K562 (cell line): ENCODE data around the gene SIDT1. TPM values are rescaled to one million over a fixed set of nuclear protein-coding genes. Genes with fewer than 3 reads are reported as not detected.

ENCODE experiments used
- ATAC-seq: fragments of 200-7000 bp; cut with Tn5 transposase; 3 replicates; pipeline ENCODE4 v1.9.1; 2020; ENCODE audit warnings: moderate library complexity
- BruUV-seq: library from RNA; stranded (reverse); fragments of 400-500 nt; replicated peaks from 2 replicates; lab custom pipeline; 2021; lab: Mats Ljungman, UMichigan
- CTCF ChIA-PET: fragments of 300-600 bp; formaldehyde crosslinking; extraction: SDS; loops from one replicate; lab custom pipeline; 2021; ENCODE audit warnings: low intra/inter-chr PET ratio; lab: Yijun Ruan, JAX
- POLR2A ChIA-PET: fragments of 300-600, 350-650 bp; sonication (Branson Sonifier 250); formaldehyde crosslinking; extraction: SDS; loops from one replicate; lab custom pipeline; 2021; ENCODE audit warnings: antibody characterized with exemption, inconsistent platforms; lab: Yijun Ruan, JAX
- DNase-seq, 4 experiments: peaks; one replicate each; pipeline versions ENCODE4 v3.0.0 to v3.0.0-alpha.2; 2011 to 2018; ENCODE audit warnings: low spot score in 3 of 4, mixed read lengths in 3 of 4; ENCODE audit errors: extremely low read depth in 1 of 4
- FAIRE-seq: peaks from 2 replicates; lab custom pipeline; 2011; peaks lifted over from hg19 to GRCh38; lab: Jason Lieb, UNC
- H2AFZ ChIP-seq: 2 replicates; pipeline ENCODE4 v1.6.0; 2011; ENCODE audit warnings: low read depth, low read length, control low read depth, inconsistent platforms
- H3K27ac ChIP-seq: fragments of 200-600 bp; 3 replicates; pipeline ENCODE4 v1.8.0; 2011; ENCODE audit warnings: low read depth, mild to moderate bottlenecking, control low read depth, inconsistent platforms, low read length, moderate library complexity, mixed read lengths; ENCODE audit errors: extremely low read depth
- H3K27me3 ChIP-seq, 2 experiments: fragments of 300-600 bp in 1 of 2; 2 replicates in 1 of 2; 3 replicates in 1 of 2; pipeline versions ENCODE4 v1.6.0 to v1.8.0; 2011; ENCODE audit warnings: inconsistent platforms in 2 of 2, low read length in 2 of 2, mild to moderate bottlenecking in 1 of 2, mixed read lengths in 1 of 2, moderate library complexity in 1 of 2; ENCODE audit not compliant: control insufficient read depth in 2 of 2, insufficient read depth in 2 of 2
- H3K36me3 ChIP-seq: fragments of 300-600 bp; 3 replicates; pipeline ENCODE4 v1.8.0; 2011; ENCODE audit warnings: mild to moderate bottlenecking, low read length, inconsistent platforms; ENCODE audit not compliant: control insufficient read depth, insufficient read depth
- H3K4me1 ChIP-seq, 2 experiments: fragments of 200-600 bp in 1 of 2; replicated peaks in 1 of 2; 2 replicates in 1 of 2; 3 replicates in 1 of 2; pipeline versions ENCODE4 v1.5.1 to v1.8.0; 2011; ENCODE audit warnings: inconsistent platforms in 2 of 2, low read length in 2 of 2, mild to moderate bottlenecking in 1 of 2, mixed read lengths in 1 of 2, moderate library complexity in 1 of 2; ENCODE audit not compliant: control insufficient read depth in 2 of 2, insufficient read depth in 2 of 2
- H3K4me2 ChIP-seq: 2 replicates; pipeline ENCODE4 v1.6.1; 2011; ENCODE audit warnings: low read length, control low read depth, inconsistent platforms, mixed read lengths; ENCODE audit not compliant: insufficient read depth
- H3K4me3 ChIP-seq: fragments of 200-600 bp; sonication (generic), shearing (Covaris generic); 2 replicates; pipeline ENCODE4 v1.5.1; 2016; ENCODE audit warnings: control low read depth, inconsistent platforms
- H3K79me2 ChIP-seq: fragments of 200-600 bp; 3 replicates; pipeline ENCODE4 v1.8.0; 2011; ENCODE audit warnings: low read length, inconsistent platforms; ENCODE audit not compliant: control insufficient read depth, insufficient read depth
- H3K9ac ChIP-seq, 2 experiments: 2 replicates each; pipeline versions ENCODE4 v1.6.0 to v1.6.1; 2011; ENCODE audit warnings: low read depth in 2 of 2, low read length in 2 of 2, control low read depth in 1 of 2, inconsistent platforms in 1 of 2, mild to moderate bottlenecking in 1 of 2, mixed read lengths in 1 of 2; ENCODE audit not compliant: insufficient read depth in 1 of 2
- H3K9me1 ChIP-seq: one replicate; pipeline ENCODE4 v1.6.0; 2011; ENCODE audit warnings: inconsistent platforms, mild to moderate bottlenecking, low read length, moderate library complexity; ENCODE audit not compliant: control insufficient read depth, insufficient read depth
- H3K9me3 ChIP-seq: replicated peaks from 2 replicates; pipeline ENCODE4 v1.5.1; 2011; ENCODE audit warnings: low read depth, low read length, inconsistent platforms; ENCODE audit not compliant: control insufficient read depth, insufficient read depth
- H4K20me1 ChIP-seq: replicated peaks from 2 replicates; pipeline ENCODE4 v1.6.1; 2011; ENCODE audit warnings: low read length, inconsistent platforms, mixed read lengths; ENCODE audit not compliant: control insufficient read depth, insufficient read depth
- ARID3A ChIP-seq: IDR thresholded peaks from 2 replicates; pipeline ENCODE4 v1.6.1; 2012; ENCODE audit warnings: low read depth, low read length, improper control_type of control experiment, borderline replicate concordance
- CHD4 ChIP-seq: fragments of 200-600 bp; sonication (generic); IDR thresholded peaks from 3 replicates; pipeline ENCODE4 v1.6.1; 2012; ENCODE audit warnings: low read depth, mild to moderate bottlenecking, mixed read lengths, low read length, inconsistent platforms; ENCODE audit not compliant: insufficient read depth, insufficient replicate concordance, poor library complexity, severe bottlenecking
- ELF1 ChIP-seq: fragments of 200-800 bp; sonication (Bioruptor generic); IDR thresholded peaks from 2 replicates; pipeline ENCODE4 v1.6.1; 2016; ENCODE audit warnings: missing genetic modification characterization, missing compliant biosample characterization
- ILF3 ChIP-seq: fragments of 450-650 bp; IDR thresholded peaks from 2 replicates; pipeline ENCODE4 v1.6.1; 2018; ENCODE audit warnings: antibody characterized with exemption, mild to moderate bottlenecking, moderate library complexity, borderline replicate concordance
- IRF9 ChIP-seq: fragments of 450-650 bp; IDR thresholded peaks from 2 replicates; pipeline ENCODE4 v1.6.1; 2016; ENCODE audit warnings: missing biosample characterization, missing genetic modification characterization
- MTF1 ChIP-seq: fragments of 250-450 bp; sonication (Bioruptor Pico); IDR thresholded peaks from 2 replicates; pipeline ENCODE4 v1.9.0; 2021; ENCODE audit warnings: moderate library complexity, mild to moderate bottlenecking, inconsistent platforms, borderline replicate concordance
- RAD51 ChIP-seq: fragments of 450-650 bp; IDR thresholded peaks from 2 replicates; pipeline ENCODE4 v1.7.1; 2016; ENCODE audit warnings: low read depth, mild to moderate bottlenecking, borderline replicate concordance
- SPI1 ChIP-seq: IDR thresholded peaks from 2 replicates; pipeline ENCODE4 v1.6.1; 2011; ENCODE audit warnings: low read depth, low read length, control low read depth, borderline replicate concordance
- VEZF1 ChIP-seq: fragments of 200-800 bp; sonication (Bioruptor generic); IDR thresholded peaks from 2 replicates; pipeline ENCODE4 v1.6.1; 2017; ENCODE audit warnings: missing genetic modification characterization, missing compliant biosample characterization
- ZFP36 ChIP-seq: fragments of 150-350 bp; IDR thresholded peaks from 2 replicates; pipeline ENCODE4 v1.6.1; 2018; ENCODE audit warnings: low read length, low read depth; ENCODE audit not compliant: partially characterized antibody
- ZNF717 ChIP-seq: fragments of 250-450 bp; sonication (Bioruptor Pico); IDR thresholded peaks from 2 replicates; pipeline ENCODE4 v1.5.0; 2021
- ZSCAN32 ChIP-seq: fragments of 450-650 bp; formaldehyde crosslinking; IDR thresholded peaks from 2 replicates; pipeline ENCODE4 v1.4.0; 2020; ENCODE audit warnings: mild to moderate bottlenecking, moderate library complexity
- WGBS: fragments of 100-300 bp; shearing (Covaris generic); methylation state at CpG from one replicate; pipeline ENCODE4 v1.1.6; 2016; ENCODE audit warnings: low coverage, mixed read lengths; ENCODE audit not compliant: insufficient coverage; ENCODE audit errors: missing lambda C conversion rate; 5-methylcytosine and 5-hydroxymethylcytosine counted together
- in situ Hi-C: fragments of 300-500 bp; cut with MboI; formaldehyde crosslinking; loops from 4 replicates; pipeline ENCODE4 v1.15.0; 2018; ENCODE audit warnings: inconsistent platforms, mixed read lengths
- intact Hi-C: fragments of 100-400 bp; cut with micrococcal nuclease; formaldehyde crosslinking; loops from 2 replicates; pipeline ENCODE4 v1.14.2; 2022
- polyA plus RNA-seq, 8 experiments: library from polyadenylated mRNA; depleted of rRNA in 4 of 8; stranded (reverse) in 5 of 8; unstranded in 3 of 8; fragments of >200 nt; fragmentation: Nextera tagmentation in 2 of 8; fragmentation: Illumina TruSeq in 1 of 8; extraction: Ambion mirVana in 2 of 8; extraction: Trizol in 1 of 8; gene quantifications; 2 replicates each; pipeline versions ENCODE4 v1.2.1 to v1.2.3, GENCODE V29; 2011 to 2014; ENCODE audit warnings: inconsistent platforms in 1 of 8, missing spikeins in 1 of 8
- total RNA-seq, 7 experiments: library from RNA; depleted of rRNA in 6 of 7; stranded (reverse); fragments of >200 nt in 6 of 7; fragmentation: Illumina TruSeq in 2 of 7; extraction: Trizol in 2 of 7; gene quantifications; 2 replicates each; pipeline versions ENCODE4 v1.2.1 to v1.2.3, GENCODE V29; 2011 to 2021; ENCODE audit warnings: low replicate concordance in 1 of 7

Gene SIDT1
- total and polyA plus RNA-seq, 9 of the 15 experiments (the other 6 are each of a cell fraction or from before 2014, with no cell fraction given) = not detected

GRCh38 chr3:113498221-113499005, 33.9 kb upstream of the SIDT1 start:
- intact Hi-C loops = loop anchor here (5.0 kb wide), 1 partner anchor 249 kb away; the partner anchor contains the start of genes ATP6V1A and NAA50
- DNase-seq = no peak
- Histone ChIP-seq H3K79me2 (no peaks in the 10 kb centered on the region), H3K9me3 (no peaks in the 10 kb centered on the region), H3K27ac (no peak overlapping the region), H3K4me2 (no peak overlapping the region), H3K9me1 (no peaks in the 10 kb centered on the region), H2AFZ (no peak overlapping the region), H3K4me3 (no peak overlapping the region), H3K4me1 (no peaks in the 10 kb centered on the region), H3K36me3 (0 out of 3 replicates have a peak, but pooled peaks cover 5% of the 10 kb centered on the region), H3K27me3 (no peaks in the 10 kb centered on the region), H3K9ac (no peak overlapping the region), H4K20me1 (no peaks in the 10 kb centered on the region)
- WGBS = 41% methylated on average over 3 of the region's 5 CpGs
- ChIA-PET POLR2A (no interaction called here), CTCF (no interaction called here)
- FAIRE-seq = no peak
- TF ChIP-seq SPI1 = no peak
- no peak for TF ChIP-seq VEZF1 (CRISPR knock-in tag)
- no peak for TF ChIP-seq ZFP36
- TF ChIP-seq ZNF717 (CRISPR knock-in tag) = no peak
- no peak for TF ChIP-seq ARID3A
- TF ChIP-seq MTF1 = no peak
- TF ChIP-seq ILF3 = no peak
- TF ChIP-seq ZSCAN32 (CRISPR knock-in tag) = no peak
- no peak for TF ChIP-seq ELF1 (tag)
- TF ChIP-seq RAD51 = no peak
- TF ChIP-seq IRF9 (tag) = no peak
- TF ChIP-seq CHD4 = no peak
- BruUV-seq = no TSS peak
- no peak for ATAC-seq
- in situ Hi-C loops = no loop called here
